NCI-H1092 treated with DMSO at 0.1 percent for 48 hours (cell line): ENCODE results near the gene NGFR.
A peak's percentile ranks its signal among the peaks of the same experiment; 100 is the strongest.
"Not testable (repeated sequence)": the region's sequence is repeated elsewhere in the genome, so short reads cannot be mapped to it uniquely, and the experiment has no call there.

Experiments
- DNase-seq: peaks from one replicate; lab custom pipeline; 2025; lab: John Stamatoyannopoulos, UW

Gene NGFR

GRCh38 chr17:49546546-49547535, 51.7 kb downstream of the NGFR start:
- no peak for DNase-seq

- DNase-seq, result no peak
Measured at GRCh38 chr17:49547566-49547965, 52.5 kb downstream of the NGFR start.

- DNase-seq, result no peak
Measured at GRCh38 chr17:49548051-49548505, 53.0 kb downstream of the NGFR start.

GRCh38 chr17:49548506-49549310, 53.6 kb downstream of the NGFR start:
- DNase-seq, result no peak

GRCh38 chr17:49549311-49549605, 54.2 kb downstream of the NGFR start:
- DNase-seq, result no peak

GRCh38 chr17:49549691-49550678, 54.9 kb downstream of the NGFR start:
- DNase-seq, result no peak

GRCh38 chr17:49550764-49551163, 55.7 kb downstream of the NGFR start:
- DNase-seq, result not testable (repeated sequence)

- no peak for DNase-seq
Measured at GRCh38 chr17:49551221-49552069, 56.4 kb downstream of the NGFR start.

- no peak for DNase-seq
Measured at GRCh38 chr17:49552070-49552751, 57.1 kb downstream of the NGFR start.

- DNase-seq, result no peak
Measured at GRCh38 chr17:49553676-49554335, 58.7 kb downstream of the NGFR start.

- no peak for DNase-seq
Measured at GRCh38 chr17:49554694-49555494, 59.8 kb downstream of the NGFR start.

- DNase-seq, result no peak
Measured at GRCh38 chr17:49555495-49556222, 60.6 kb downstream of the NGFR start.

- peak; percentile 41 for DNase-seq
Measured at GRCh38 chr17:49556223-49556943, 61.3 kb downstream of the NGFR start.

GRCh38 chr17:49557312-49558024, 62.4 kb downstream of the NGFR start:
- DNase-seq, result peak; percentile 56
